Effector memory CD8-positive, alpha-beta T cell (primary cell): ENCODE results near the gene CTF1.

ENCODE experiments used
- ATAC-seq: fragments of 150-1000 bp; cut with Tn5 transposase; replicated peaks from 2 replicates; pipeline ENCODE4 v1.10.0; 2021; ENCODE audit warnings: mild to moderate bottlenecking, moderate library complexity
- DNase-seq, 3 experiments: peaks; one replicate each; pipeline ENCODE4 v3.0.0; 2021
- H3K27ac Mint-ChIP-seq, 2 donors: one replicate each; pipeline ENCODE4 v1.8.0; 2022; ENCODE audit warnings: mild to moderate bottlenecking in 2 of 2, mixed read lengths in 2 of 2, moderate library complexity in 2 of 2
- H3K27me3 Mint-ChIP-seq, 2 donors: one replicate each; pipeline ENCODE4 v1.8.0; 2022; ENCODE audit warnings: mixed read lengths in 2 of 2
- H3K36me3 Mint-ChIP-seq: one replicate; pipeline ENCODE4 v1.8.0; 2022; ENCODE audit warnings: mild to moderate bottlenecking, moderate library complexity, mixed read lengths; ENCODE audit not compliant: insufficient read depth
- H3K4me1 Mint-ChIP-seq, 2 donors: one replicate each; pipeline ENCODE4 v1.8.0; 2022; ENCODE audit warnings: low read depth in 2 of 2, mixed read lengths in 2 of 2
- H3K4me3 Mint-ChIP-seq, 2 donors: one replicate each; pipeline ENCODE4 v1.8.0; 2022; ENCODE audit warnings: mild to moderate bottlenecking in 2 of 2, mixed read lengths in 2 of 2, moderate library complexity in 2 of 2
- H3K9me3 Mint-ChIP-seq, 2 donors: one replicate each; pipeline ENCODE4 v1.8.0; 2022; ENCODE audit warnings: mixed read lengths in 2 of 2

The CTF1 gene

GRCh38 chr16:30924076-30924912 is 27.9 kb downstream of the CTF1 start:
- H3K27me3 Mint-ChIP-seq, result no peaks in the 10 kb centered on the region
- peaks cover 22 to 26% of the 10 kb centered on the region in 2 donors for H3K4me1 Mint-ChIP-seq
- H3K4me3 Mint-ChIP-seq, result peak overlapping the region; percentile 76 to 77
- ATAC-seq (no peak), DNase-seq (no peak)
- H3K36me3 Mint-ChIP-seq, result peaks cover 18% of the 10 kb centered on the region
- H3K9me3 Mint-ChIP-seq, result no peaks in the 10 kb centered on the region
- H3K27ac Mint-ChIP-seq, result no peak overlapping the region

GRCh38 chr16:30924913-30925631 is 28.7 kb downstream of the CTF1 start:
- peak overlapping the region; percentile 76 to 77 for H3K4me3 Mint-ChIP-seq
- no peaks in the 10 kb centered on the region for H3K9me3 Mint-ChIP-seq
- ATAC-seq (no peak), DNase-seq (no peak)
- H3K27ac Mint-ChIP-seq, result peak overlapping the region in 1 of 2 donors; percentile 63
- peaks cover 22 to 26% of the 10 kb centered on the region in 2 donors for H3K4me1 Mint-ChIP-seq
- H3K27me3 Mint-ChIP-seq, result no peaks in the 10 kb centered on the region
- peaks cover 18% of the 10 kb centered on the region for H3K36me3 Mint-ChIP-seq

- H3K4me1 Mint-ChIP-seq, result peaks cover 22 to 26% of the 10 kb centered on the region in 2 donors
- no peak overlapping the region for H3K4me3 Mint-ChIP-seq
- ATAC-seq (no peak), DNase-seq (no peak)
- H3K27ac Mint-ChIP-seq, result no peak overlapping the region
- no peaks in the 10 kb centered on the region for H3K9me3 Mint-ChIP-seq
- H3K36me3 Mint-ChIP-seq, result peaks cover 20% of the 10 kb centered on the region
- no peaks in the 10 kb centered on the region for H3K27me3 Mint-ChIP-seq
These were observed 29.2 kb downstream of the CTF1 start for GRCh38 chr16:30925632-30925987.

GRCh38 chr16:30925995-30926811 is 29.8 kb downstream of the CTF1 start:
- H3K36me3 Mint-ChIP-seq, result peaks cover 22% of the 10 kb centered on the region
- H3K4me1 Mint-ChIP-seq, result peaks cover 22 to 23% of the 10 kb centered on the region in 2 donors
- H3K9me3 Mint-ChIP-seq, result no peaks in the 10 kb centered on the region
- DNase-seq (no peak), ATAC-seq (no peak)
- H3K4me3 Mint-ChIP-seq, result peak overlapping the region; percentile 28 to 46
- no peaks in the 10 kb centered on the region for H3K27me3 Mint-ChIP-seq
- H3K27ac Mint-ChIP-seq, result peak overlapping the region in 1 of 2 donors; percentile 46

GRCh38 chr16:30926937-30927788 is 30.7 kb downstream of the CTF1 start:
- DNase-seq (no peak), ATAC-seq (no peak)
- Mint-ChIP-seq H3K27me3 (no peaks in the 10 kb centered on the region), H3K36me3 (peaks cover 25% of the 10 kb centered on the region), H3K4me3 (no peak overlapping the region), H3K27ac (peak overlapping the region in 1 of 2 donors; percentile 46), H3K4me1 (peaks cover 14 to 18% of the 10 kb centered on the region in 2 donors), H3K9me3 (no peaks in the 10 kb centered on the region)

- ATAC-seq (no peak), DNase-seq (no peak)
- H3K27ac Mint-ChIP-seq, result no peak overlapping the region
- H3K9me3 Mint-ChIP-seq, result no peaks in the 10 kb centered on the region
- peaks cover 14 to 18% of the 10 kb centered on the region in 2 donors for H3K4me1 Mint-ChIP-seq
- H3K4me3 Mint-ChIP-seq, result no peak overlapping the region
- H3K27me3 Mint-ChIP-seq, result no peaks in the 10 kb centered on the region
- H3K36me3 Mint-ChIP-seq, result peaks cover 25% of the 10 kb centered on the region
These were observed 31.5 kb downstream of the CTF1 start for GRCh38 chr16:30927789-30928378.

GRCh38 chr16:30928390-30928789 is 32.0 kb downstream of the CTF1 start:
- no peaks in the 10 kb centered on the region for H3K9me3 Mint-ChIP-seq
- peaks cover 14 to 18% of the 10 kb centered on the region in 2 donors for H3K4me1 Mint-ChIP-seq
- H3K27me3 Mint-ChIP-seq, result no peaks in the 10 kb centered on the region
- H3K36me3 Mint-ChIP-seq, result peaks cover 25% of the 10 kb centered on the region
- no peak for DNase-seq
- no peak for ATAC-seq
- H3K4me3 Mint-ChIP-seq, result no peak overlapping the region
- H3K27ac Mint-ChIP-seq, result no peak overlapping the region

- Mint-ChIP-seq H3K4me3 (no peak overlapping the region), H3K4me1 (peaks cover 14 to 18% of the 10 kb centered on the region in 2 donors), H3K27ac (no peak overlapping the region), H3K36me3 (peaks cover 25% of the 10 kb centered on the region), H3K27me3 (no peaks in the 10 kb centered on the region), H3K9me3 (no peaks in the 10 kb centered on the region)
- DNase-seq (no peak), ATAC-seq (no peak)
These were observed 32.8 kb downstream of the CTF1 start for GRCh38 chr16:30929167-30929566.

- Mint-ChIP-seq H3K27ac (no peak overlapping the region), H3K9me3 (no peaks in the 10 kb centered on the region), H3K27me3 (no peaks in the 10 kb centered on the region), H3K4me1 (peaks cover 12 to 17% of the 10 kb centered on the region in 2 donors), H3K36me3 (peaks cover 26% of the 10 kb centered on the region), H3K4me3 (no peak overlapping the region)
- ATAC-seq (no peak), DNase-seq (no peak)
These were observed 33.8 kb downstream of the CTF1 start for GRCh38 chr16:30930160-30930571.

GRCh38 chr16:30931068-30931650 is 34.7 kb downstream of the CTF1 start:
- Mint-ChIP-seq H3K27me3 (no peaks in the 10 kb centered on the region), H3K36me3 (peaks cover 25% of the 10 kb centered on the region), H3K4me3 (no peak overlapping the region), H3K4me1 (peaks cover 10 to 14% of the 10 kb centered on the region in 2 donors), H3K9me3 (no peaks in the 10 kb centered on the region), H3K27ac (peak overlapping the region in 1 of 2 donors; percentile 11)
- ATAC-seq (no peak), DNase-seq (no peak)

GRCh38 chr16:30934827-30935557 is 38.6 kb downstream of the CTF1 start:
- no peak overlapping the region for H3K4me3 Mint-ChIP-seq
- no peaks in the 10 kb centered on the region for H3K9me3 Mint-ChIP-seq
- ATAC-seq, result peak; percentile 36
- DNase-seq, result no peak
- no peaks in the 10 kb centered on the region for H3K27me3 Mint-ChIP-seq
- peak overlapping the region; percentile 11 to 19 for H3K27ac Mint-ChIP-seq
- peaks cover 23% of the 10 kb centered on the region for H3K36me3 Mint-ChIP-seq
- H3K4me1 Mint-ChIP-seq, result peaks cover 10 to 15% of the 10 kb centered on the region in 2 donors
